Kidney (tissue), 14 donors: Measurements from ENCODE around the gene FBLN1. TPM values are rescaled to one million over a fixed set of nuclear protein-coding genes. Genes with fewer than 3 reads are reported as not detected.

ENCODE experiments used
- DNase-seq, 5 donors: peaks; one replicate each; pipeline ENCODE4 v3.0.0-alpha.2; 2013 to 2020
- FAIRE-seq: peaks from 2 replicates; lab custom pipeline; 2012; peaks lifted over from hg19 to GRCh38; lab: Jason Lieb, UNC
- H3K27ac ChIP-seq, 2 donors: one replicate each; pipeline ENCODE4 v1.7.0; 2013; ENCODE audit warnings: low read depth in 2 of 2, low read length in 2 of 2, inconsistent platforms in 1 of 2
- H3K27me3 ChIP-seq: one replicate; pipeline ENCODE4 v1.7.1; 2013; ENCODE audit warnings: low read length, inconsistent platforms; ENCODE audit not compliant: control insufficient read depth, insufficient read depth
- H3K36me3 ChIP-seq, 3 donors: one replicate each; pipeline versions ENCODE4 v1.7.0 to v1.7.1; 2013; ENCODE audit warnings: low read length in 3 of 3, control low read depth in 1 of 3, inconsistent platforms in 1 of 3; ENCODE audit not compliant: insufficient read depth in 3 of 3, control insufficient read depth in 2 of 3
- H3K4me1 ChIP-seq, 3 donors: one replicate each; pipeline versions ENCODE4 v1.7.0 to v1.7.1; 2013; ENCODE audit warnings: low read length in 3 of 3, inconsistent platforms in 1 of 3, low read depth in 1 of 3; ENCODE audit not compliant: control insufficient read depth in 2 of 3, insufficient read depth in 2 of 3
- H3K4me3 ChIP-seq, 3 donors: one replicate each; pipeline versions ENCODE4 v1.7.0 to v1.8.1; 2013; ENCODE audit warnings: low read length in 3 of 3, control low read depth in 1 of 3, inconsistent platforms in 1 of 3
- H3K9ac ChIP-seq, 3 donors: one replicate each; pipeline versions ENCODE4 v1.7.0 to v1.7.1; 2013; ENCODE audit warnings: low read length in 3 of 3, control low read depth in 1 of 3, inconsistent platforms in 1 of 3
- H3K9me3 ChIP-seq, 3 donors: one replicate each; pipeline versions ENCODE4 v1.7.0 to v1.7.1; 2013; ENCODE audit warnings: low read length in 3 of 3, control low read depth in 1 of 3, inconsistent platforms in 1 of 3; ENCODE audit not compliant: control insufficient read depth in 2 of 3, insufficient read depth in 1 of 3
- CTCF ChIP-seq: IDR thresholded peaks from 3 replicates; pipeline ENCODE4 v1.5.1; 2012; ENCODE audit warnings: mild to moderate bottlenecking, moderate library complexity, borderline replicate concordance; ENCODE audit not compliant: insufficient read depth; ENCODE audit errors: extremely low read depth
- intact Hi-C: fragments of 100-400 bp; cut with DNase I; formaldehyde crosslinking; loops from one replicate; pipeline ENCODE4 v1.11.1; 2022
- polyA plus RNA-seq: library from polyadenylated mRNA; stranded (reverse); fragments of 350-450 nt; fragmentation: Illumina TruSeq; extraction: RNeasy Lipid Tissue Mini Kit (QIAGEN cat#74804); gene quantifications from one replicate; pipeline ENCODE4 v1.2.3, GENCODE V29; 2014; ENCODE audit warnings: low read depth, low replicate concordance; ENCODE audit not compliant: insufficient read depth
- total RNA-seq: library from RNA; stranded (reverse); fragmentation: NEBNext Ultra II Directional; extraction: Animal tissue kit (Norgen Biotek cat#: 25700); gene quantifications from one replicate; pipeline ENCODE4 v1.2.1, GENCODE V29; 2021
- donor health status: control.
- donor health status: control.
- donor health status: control.
- donor health status: control.
- donor health status: control.
- donor health status: DM: yes; HTN: yes; CAD: no.
- donor health status: Normal renal cell carcinoma (clear cell type).

Gene FBLN1
- total and polyA plus RNA-seq, 2 donors from 2014 or later, result 23.3 to 105 TPM

GRCh38 chr22:45526768-45527360 is 24.2 kb downstream of the FBLN1 start:
- intact Hi-C loops, result no loop called here
- FAIRE-seq (no peak), DNase-seq (no peak)
- Histone ChIP-seq H3K27me3 (no peaks in the 10 kb centered on the region), H3K36me3 (no peaks in the 10 kb centered on the region), H3K9me3 (no peaks in the 10 kb centered on the region), H3K4me3 (no peak overlapping the region), H3K9ac (no peak overlapping the region), H3K27ac (no peak overlapping the region), H3K4me1 (no peaks in the 10 kb centered on the region)
- TF ChIP-seq CTCF, result no peak

GRCh38 chr22:45527456-45527855 is 24.8 kb downstream of the FBLN1 start:
- DNase-seq (no peak), FAIRE-seq (no peak)
- intact Hi-C loops, result no loop called here
- Histone ChIP-seq H3K36me3 (no peaks in the 10 kb centered on the region), H3K9me3 (no peaks in the 10 kb centered on the region), H3K27ac (no peak overlapping the region), H3K27me3 (no peaks in the 10 kb centered on the region), H3K9ac (no peak overlapping the region), H3K4me1 (no peaks in the 10 kb centered on the region), H3K4me3 (no peak overlapping the region)
- no peak for TF ChIP-seq CTCF

GRCh38 chr22:45528046-45528445 is 25.4 kb downstream of the FBLN1 start:
- Histone ChIP-seq H3K9me3 (no peaks in the 10 kb centered on the region), H3K9ac (no peak overlapping the region), H3K4me3 (no peak overlapping the region), H3K36me3 (no peaks in the 10 kb centered on the region), H3K27ac (no peak overlapping the region), H3K27me3 (no peaks in the 10 kb centered on the region), H3K4me1 (no peaks in the 10 kb centered on the region)
- no peak for DNase-seq
- no peak for FAIRE-seq
- TF ChIP-seq CTCF, result no peak
- intact Hi-C loops, result no loop called here

- DNase-seq (no peak), FAIRE-seq (no peak)
- Histone ChIP-seq H3K4me1 (no peaks in the 10 kb centered on the region), H3K9me3 (no peaks in the 10 kb centered on the region), H3K27ac (no peak overlapping the region), H3K27me3 (no peaks in the 10 kb centered on the region), H3K9ac (no peak overlapping the region), H3K4me3 (no peak overlapping the region), H3K36me3 (no peaks in the 10 kb centered on the region)
- intact Hi-C loops, result no loop called here
- TF ChIP-seq CTCF, result no peak
These were observed 26.4 kb downstream of the FBLN1 start for GRCh38 chr22:45529105-45529504.
